ENCODE measurements around the gene NHLH2. TPM values are rescaled to one million over a fixed set of nuclear protein-coding genes. Genes with fewer than 3 reads are reported as not detected.

NHLH2 gene
- under 1 TPM in 1 of 4 donors, not detected in 3; 0.21 TPM for total RNA-seq

GRCh38 chr1:115840605-115841460, at the start of gene NHLH2:
Gene NHLH2 (minus strand): TSS chr1:115841126. CDS start chr1:115838372, 2,754 bp downstream.
- 33 to 34% methylated on average over 9 of the region's 9 CpGs for WGBS, 2 donors
- no peak within 1 kb of the TSS for H3K27ac ChIP-seq
- no peaks in the 10 kb centered on the region for H3K36me3 ChIP-seq
- DNase-seq (ENCODE audit: low spot score in 2 of 2) = no peak
- peaks cover 0 to 3% (median 0%) of the 10 kb centered on the region in 4 donors for H3K9me3 ChIP-seq
- TF ChIP-seq EP300 (IDR thresholded peaks at IDR 0.05) (no peak), CTCF (IDR thresholded peaks at IDR 0.05) (no peak), POLR2A (IDR thresholded peaks at IDR 0.05) (no peak)
- H3K4me1 ChIP-seq = peaks cover 0 to 24% (median 18%) of the 10 kb centered on the region in 4 donors
- H3K27me3 ChIP-seq = peaks cover 0 to 91% of the 10 kb centered on the region in 2 donors
- H3K4me3 ChIP-seq = no peak within 1 kb of the TSS

- TF ChIP-seq EP300 (IDR thresholded peaks at IDR 0.05) (no peak), CTCF (IDR thresholded peaks at IDR 0.05) (no peak), POLR2A (IDR thresholded peaks at IDR 0.05) (no peak)
Measured at GRCh38 chr1:115890580-115890979, 49.7 kb upstream of the NHLH2 start.

DNA sequence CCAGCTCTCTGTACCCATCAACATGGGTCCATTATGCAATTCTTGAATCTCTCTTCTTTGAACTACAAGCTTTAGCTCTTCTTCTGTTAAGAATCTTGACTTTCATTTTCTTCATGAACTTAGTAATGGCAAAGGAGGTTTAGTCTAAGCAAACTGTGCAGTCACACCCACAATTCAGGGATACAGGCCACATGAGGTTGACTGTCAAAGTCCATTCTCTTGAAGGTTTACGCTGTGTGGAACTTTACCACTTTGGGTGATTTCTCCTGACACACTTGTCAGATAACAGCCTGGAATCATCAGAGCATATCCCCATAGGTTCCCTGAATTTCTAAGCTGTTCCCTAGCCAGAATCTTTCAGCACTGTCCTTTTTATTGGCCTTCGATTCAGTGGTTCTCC, 48.0 kb upstream of the NHLH2 start:
- no peaks in the 10 kb centered on the region for H3K9me3 ChIP-seq
- no peak for DNase-seq (ENCODE audit: low spot score in 2 of 2)
- no peak overlapping the region for H3K27ac ChIP-seq
- H3K36me3 ChIP-seq = no peaks in the 10 kb centered on the region
- no peaks in the 10 kb centered on the region for H3K4me1 ChIP-seq
- no peak overlapping the region for H3K4me3 ChIP-seq
- TF ChIP-seq EP300 (IDR thresholded peaks at IDR 0.05) (no peak), CTCF (IDR thresholded peaks at IDR 0.05) (no peak), POLR2A (IDR thresholded peaks at IDR 0.05) (no peak)
- no peaks in the 10 kb centered on the region for H3K27me3 ChIP-seq
- WGBS, 2 donors = 91 to 96% methylated on average over 2 of the region's 2 CpGs

More at GRCh38 chr1:115890580-115890979, 49.7 kb upstream of the NHLH2 start:
- Histone ChIP-seq H3K36me3 (no peaks in the 10 kb centered on the region), H3K4me1 (no peaks in the 10 kb centered on the region), H3K4me3 (no peak overlapping the region), H3K27me3 (no peaks in the 10 kb centered on the region), H3K27ac (no peak overlapping the region), H3K9me3 (no peaks in the 10 kb centered on the region)
- 53 to 62% methylated on average over 4 of the region's 4 CpGs for WGBS, 2 donors
- no peak for DNase-seq (ENCODE audit: low spot score in 2 of 2)

DNA sequence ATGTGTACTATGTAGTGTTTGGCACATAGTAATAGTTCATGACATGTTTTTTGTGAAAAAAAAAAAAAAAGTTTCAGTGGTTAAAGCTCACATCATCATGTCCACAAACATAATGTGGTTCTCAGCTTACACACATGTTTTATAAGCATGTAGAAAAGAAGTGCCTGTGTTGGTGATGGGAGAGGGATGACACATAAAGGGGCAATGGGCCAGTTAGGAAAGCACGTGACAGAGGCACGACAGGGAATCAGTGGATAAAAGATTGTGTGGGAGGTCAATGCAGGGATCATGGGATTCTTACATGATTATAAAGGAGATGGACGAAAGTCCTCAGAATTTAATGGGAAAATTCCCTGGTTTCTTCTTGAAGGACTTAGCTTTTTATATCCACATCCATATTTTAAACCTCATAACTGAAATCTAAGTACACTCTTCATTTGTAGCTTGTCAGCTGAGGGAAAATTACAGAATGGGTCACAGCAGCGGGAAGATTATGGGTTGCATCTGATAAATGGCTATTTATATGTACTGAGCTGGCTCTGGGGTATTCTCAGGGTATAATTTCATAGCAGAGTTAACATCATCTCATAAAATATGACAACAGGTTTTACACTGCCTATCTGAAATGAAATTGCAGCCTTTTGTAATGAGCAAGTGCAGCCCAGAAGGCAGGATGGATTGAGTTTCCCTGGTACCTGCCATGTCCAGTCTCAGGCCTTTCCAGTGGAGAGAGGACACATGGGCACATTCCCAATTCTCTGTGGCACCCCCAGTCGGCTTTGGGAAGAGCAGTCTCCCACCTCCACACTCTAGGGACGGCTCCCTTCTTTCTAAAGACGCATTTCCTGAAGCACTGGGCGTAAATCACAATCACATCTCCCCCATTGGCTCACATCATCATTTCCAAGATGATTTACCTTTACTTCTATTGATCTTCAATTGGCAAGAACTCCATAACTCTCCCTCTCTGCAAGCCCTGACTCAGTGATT, 42.3 kb upstream of the NHLH2 start:
- Histone ChIP-seq H3K27ac (no peak overlapping the region), H3K27me3 (no peaks in the 10 kb centered on the region), H3K4me3 (no peak overlapping the region), H3K9me3 (no peaks in the 10 kb centered on the region), H3K4me1 (no peaks in the 10 kb centered on the region), H3K36me3 (no peaks in the 10 kb centered on the region)
- WGBS, 2 donors = 59 to 65% methylated on average over 8 of the region's 8 CpGs
- no peak for DNase-seq (ENCODE audit: low spot score in 2 of 2)
- TF ChIP-seq CTCF (IDR thresholded peaks at IDR 0.05) (no peak), EP300 (IDR thresholded peaks at IDR 0.05) (no peak), POLR2A (IDR thresholded peaks at IDR 0.05) (no peak)
